ENCODE results near the gene KDM4F.

KDM4F gene

DNA sequence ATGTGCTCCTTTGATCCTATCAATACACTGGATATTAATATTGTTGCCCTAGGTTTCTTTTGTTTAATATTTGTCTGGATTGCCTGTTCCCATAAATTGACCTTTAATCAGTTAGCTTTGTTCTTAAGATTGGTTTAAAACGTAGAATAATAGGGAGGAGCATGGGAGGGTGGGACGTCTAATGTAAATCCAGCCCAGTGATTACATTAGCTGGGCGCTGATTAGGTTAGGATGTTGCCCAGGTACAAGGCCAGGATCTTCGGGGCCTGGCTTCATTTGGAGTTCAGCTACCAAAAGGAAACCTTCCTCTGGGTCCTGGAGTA, 17.5 kb downstream of the KDM4F start, which contains the start of gene SRSF8:
SRSF8 (plus strand) TSS at position 204 of the 323 bp plus-strand sequence. CDS start 308 bp downstream, outside the sequence.
- peaks cover 0 to 4% of the 10 kb centered on the region in 2 donors for H3K36me3 ChIP-seq (replicated peaks in 1 of 2; ENCODE audit: control insufficient read depth in 2 of 2, insufficient read depth in 2 of 2, low read length in 2 of 2)
- no peak within 1 kb of the TSS for H2BK120ac ChIP-seq (ENCODE audit: low read depth, low read length)
- H3K14ac ChIP-seq (ENCODE audit: low read length), result peak within 1 kb of the TSS; percentile 90
- H2BK12ac ChIP-seq (ENCODE audit: low read length), result no peak within 1 kb of the TSS
- peak within 1 kb of the TSS; percentile 72 for H3K4me2 ChIP-seq (ENCODE audit: insufficient read depth, low read length, poor library complexity, severe bottlenecking)
- H3K4ac ChIP-seq (ENCODE audit: low read length), result no peak within 1 kb of the TSS
- DNase-seq (ENCODE audit: low spot score), result no peak
- WGBS, 2 donors (ENCODE audit: extremely low coverage in 2 of 2, insufficient read length in 2 of 2, insufficient replicate concordance in 1 of 2), result no CpG with 5 or more reads among the region's 4 CpGs
- peak within 1 kb of the TSS; percentile 96 for H2AFZ ChIP-seq (ENCODE audit: low read length)
- H3K9me3 ChIP-seq (replicated peaks in 1 of 2; ENCODE audit: control insufficient read depth in 2 of 2, insufficient read depth in 1 of 2, low read depth in 1 of 2, low read length in 2 of 2), result no peaks in the 10 kb centered on the region
- H3K23ac ChIP-seq (ENCODE audit: low read depth, low read length, poor library complexity), result peak within 1 kb of the TSS; percentile 93
- H3K27me3 ChIP-seq (ENCODE audit: control insufficient read depth in 3 of 3, insufficient read depth in 3 of 3, low read depth in 1 of 3, low read length in 3 of 3), result no peaks in the 10 kb centered on the region
- H3K9ac ChIP-seq (ENCODE audit: low read depth, low read length, poor library complexity), result peak within 1 kb of the TSS; percentile 82
- H3K27ac ChIP-seq (replicated peaks; ENCODE audit: low read length), result peak within 1 kb of the TSS; percentile 74
- H4K8ac ChIP-seq (ENCODE audit: low read depth, low read length), result no peak within 1 kb of the TSS
- no peak within 1 kb of the TSS for H2BK5ac ChIP-seq (ENCODE audit: low read length)
- H3K79me1 ChIP-seq (ENCODE audit: low read depth, low read length), result no peaks in the 10 kb centered on the region
- no peak within 1 kb of the TSS for H4K91ac ChIP-seq (ENCODE audit: low read depth, low read length, poor library complexity)
- peak within 1 kb of the TSS; percentile 92 for H3K18ac ChIP-seq (ENCODE audit: low read length)
- H2AK5ac ChIP-seq (ENCODE audit: low read depth, low read length), result no peak within 1 kb of the TSS
- H2BK15ac ChIP-seq (ENCODE audit: low read length), result peak within 1 kb of the TSS; percentile 77
- H3K4me1 ChIP-seq (ENCODE audit: control insufficient read depth in 2 of 2, insufficient read depth in 1 of 2, low read depth in 1 of 2, low read length in 2 of 2), result peaks cover 0 to 7% of the 10 kb centered on the region in 2 donors
- H3K4me3 ChIP-seq (ENCODE audit: low read length in 2 of 2), result peak within 1 kb of the TSS; percentile 93

DNA sequence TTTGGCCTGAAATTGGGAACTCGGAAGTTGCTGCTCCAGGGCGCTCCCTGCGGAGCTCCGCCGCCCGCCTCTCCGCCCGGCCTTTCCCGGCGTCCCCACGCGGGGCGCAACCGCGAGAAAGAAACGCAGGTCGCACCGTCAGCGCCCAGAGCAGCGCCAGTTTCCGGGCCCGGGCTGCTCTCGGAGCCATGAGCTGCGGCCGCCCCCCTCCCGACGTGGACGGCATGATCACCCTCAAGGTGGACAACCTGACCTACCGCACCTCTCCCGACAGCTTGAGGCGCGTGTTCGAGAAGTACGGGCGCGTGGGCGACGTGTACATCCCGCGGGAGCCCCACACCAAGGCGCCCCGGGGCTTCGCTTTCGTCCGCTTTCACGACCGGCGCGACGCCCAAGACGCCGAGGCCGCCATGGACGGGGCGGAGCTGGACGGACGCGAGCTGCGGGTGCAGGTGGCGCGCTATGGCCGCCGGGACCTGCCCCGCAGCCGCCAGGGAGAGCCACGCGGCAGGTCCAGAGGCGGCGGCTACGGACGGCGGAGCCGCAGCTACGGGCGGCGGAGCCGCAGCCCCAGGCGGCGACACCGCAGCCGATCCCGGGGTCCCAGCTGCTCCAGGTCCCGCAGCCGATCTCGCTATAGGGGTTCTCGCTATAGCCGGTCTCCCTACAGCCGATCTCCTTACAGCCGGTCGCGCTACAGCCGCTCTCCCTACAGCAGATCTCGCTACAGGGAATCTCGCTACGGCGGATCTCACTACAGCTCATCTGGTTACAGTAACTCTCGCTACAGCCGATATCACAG, 18.0 kb downstream of the KDM4F start:
- H3K27ac ChIP-seq (replicated peaks; ENCODE audit: low read length), result peak overlapping the region; percentile 74
- peak overlapping the region; percentile 77 for H2BK15ac ChIP-seq (ENCODE audit: low read length)
- H3K4ac ChIP-seq (ENCODE audit: low read length), result no peak overlapping the region
- H2AK5ac ChIP-seq (ENCODE audit: low read depth, low read length), result no peak overlapping the region
- no peak overlapping the region for H2BK120ac ChIP-seq (ENCODE audit: low read depth, low read length)
- H3K4me3 ChIP-seq (ENCODE audit: low read length in 2 of 2), result peak overlapping the region; percentile 93
- peak overlapping the region; percentile 92 for H3K18ac ChIP-seq (ENCODE audit: low read length)
- DNase-seq (ENCODE audit: low spot score), result peak; percentile 65
- no peak overlapping the region for H4K91ac ChIP-seq (ENCODE audit: low read depth, low read length, poor library complexity)
- no peak overlapping the region for H2BK5ac ChIP-seq (ENCODE audit: low read length)
- H2BK12ac ChIP-seq (ENCODE audit: low read length), result no peak overlapping the region
- no peaks in the 10 kb centered on the region for H3K79me1 ChIP-seq (ENCODE audit: low read depth, low read length)
- peak overlapping the region; percentile 90 for H3K14ac ChIP-seq (ENCODE audit: low read length)
- H4K8ac ChIP-seq (ENCODE audit: low read depth, low read length), result no peak overlapping the region
- peak overlapping the region; percentile 96 for H2AFZ ChIP-seq (ENCODE audit: low read length)
- peak overlapping the region; percentile 93 for H3K23ac ChIP-seq (ENCODE audit: low read depth, low read length, poor library complexity)
- WGBS, 2 donors (ENCODE audit: extremely low coverage in 2 of 2, insufficient read length in 2 of 2, insufficient replicate concordance in 1 of 2), result no CpG with 5 or more reads among the region's 98 CpGs
- no peaks in the 10 kb centered on the region for H3K27me3 ChIP-seq (ENCODE audit: control insufficient read depth in 3 of 3, insufficient read depth in 3 of 3, low read depth in 1 of 3, low read length in 3 of 3)
- peak overlapping the region; percentile 82 for H3K9ac ChIP-seq (ENCODE audit: low read depth, low read length, poor library complexity)
- H3K4me1 ChIP-seq (ENCODE audit: control insufficient read depth in 2 of 2, insufficient read depth in 1 of 2, low read depth in 1 of 2, low read length in 2 of 2), result peaks cover 0 to 7% of the 10 kb centered on the region in 2 donors
- H3K36me3 ChIP-seq (replicated peaks in 1 of 2; ENCODE audit: control insufficient read depth in 2 of 2, insufficient read depth in 2 of 2, low read length in 2 of 2), result peaks cover 0 to 4% of the 10 kb centered on the region in 2 donors
- no peaks in the 10 kb centered on the region for H3K9me3 ChIP-seq (replicated peaks in 1 of 2; ENCODE audit: control insufficient read depth in 2 of 2, insufficient read depth in 1 of 2, low read depth in 1 of 2, low read length in 2 of 2)
- H3K4me2 ChIP-seq (ENCODE audit: insufficient read depth, low read length, poor library complexity, severe bottlenecking), result peak overlapping the region; percentile 72

DNA sequence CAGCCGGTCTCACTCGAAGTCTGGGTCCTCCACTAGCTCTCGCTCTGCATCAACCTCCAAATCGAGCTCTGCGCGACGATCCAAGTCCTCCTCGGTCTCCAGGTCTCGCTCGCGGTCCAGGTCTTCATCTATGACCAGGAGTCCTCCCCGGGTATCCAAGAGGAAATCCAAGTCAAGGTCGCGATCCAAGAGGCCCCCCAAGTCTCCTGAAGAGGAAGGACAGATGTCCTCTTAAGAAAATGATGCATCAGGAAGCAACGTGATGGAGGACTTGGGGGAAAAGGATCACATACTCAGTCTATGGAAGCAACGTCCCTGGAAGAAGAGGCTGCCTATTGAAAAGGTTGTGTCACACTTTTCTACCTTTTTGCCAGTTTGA, 18.6 kb downstream of the KDM4F start:
- no CpG with 5 or more reads among the region's 16 CpGs for WGBS, 2 donors (ENCODE audit: extremely low coverage in 2 of 2, insufficient read length in 2 of 2, insufficient replicate concordance in 1 of 2)
- H2AK5ac ChIP-seq (ENCODE audit: low read depth, low read length), result no peak overlapping the region
- peak overlapping the region; percentile 93 for H3K4me3 ChIP-seq (ENCODE audit: low read length in 2 of 2)
- H2AFZ ChIP-seq (ENCODE audit: low read length), result peak overlapping the region; percentile 96
- no peak overlapping the region for H3K14ac ChIP-seq (ENCODE audit: low read length)
- H3K9me3 ChIP-seq (replicated peaks in 1 of 2; ENCODE audit: control insufficient read depth in 2 of 2, insufficient read depth in 1 of 2, low read depth in 1 of 2, low read length in 2 of 2), result no peaks in the 10 kb centered on the region
- peaks cover 0 to 7% of the 10 kb centered on the region in 2 donors for H3K4me1 ChIP-seq (ENCODE audit: control insufficient read depth in 2 of 2, insufficient read depth in 1 of 2, low read depth in 1 of 2, low read length in 2 of 2)
- DNase-seq (ENCODE audit: low spot score), result no peak
- H3K23ac ChIP-seq (ENCODE audit: low read depth, low read length, poor library complexity), result peak overlapping the region; percentile 93
- peak overlapping the region; percentile 72 for H3K4me2 ChIP-seq (ENCODE audit: insufficient read depth, low read length, poor library complexity, severe bottlenecking)
- H4K8ac ChIP-seq (ENCODE audit: low read depth, low read length), result no peak overlapping the region
- H3K79me1 ChIP-seq (ENCODE audit: low read depth, low read length), result no peaks in the 10 kb centered on the region
- no peak overlapping the region for H2BK120ac ChIP-seq (ENCODE audit: low read depth, low read length)
- peak overlapping the region; percentile 92 for H3K18ac ChIP-seq (ENCODE audit: low read length)
- peak overlapping the region; percentile 77 for H2BK15ac ChIP-seq (ENCODE audit: low read length)
- H3K4ac ChIP-seq (ENCODE audit: low read length), result no peak overlapping the region
- no peaks in the 10 kb centered on the region for H3K27me3 ChIP-seq (ENCODE audit: control insufficient read depth in 3 of 3, insufficient read depth in 3 of 3, low read depth in 1 of 3, low read length in 3 of 3)
- peak overlapping the region; percentile 82 for H3K9ac ChIP-seq (ENCODE audit: low read depth, low read length, poor library complexity)
- H2BK12ac ChIP-seq (ENCODE audit: low read length), result no peak overlapping the region
- H4K91ac ChIP-seq (ENCODE audit: low read depth, low read length, poor library complexity), result no peak overlapping the region
- peak overlapping the region; percentile 74 for H3K27ac ChIP-seq (replicated peaks; ENCODE audit: low read length)
- H2BK5ac ChIP-seq (ENCODE audit: low read length), result no peak overlapping the region
- peaks cover 0 to 4% of the 10 kb centered on the region in 2 donors for H3K36me3 ChIP-seq (replicated peaks in 1 of 2; ENCODE audit: control insufficient read depth in 2 of 2, insufficient read depth in 2 of 2, low read length in 2 of 2)

DNA sequence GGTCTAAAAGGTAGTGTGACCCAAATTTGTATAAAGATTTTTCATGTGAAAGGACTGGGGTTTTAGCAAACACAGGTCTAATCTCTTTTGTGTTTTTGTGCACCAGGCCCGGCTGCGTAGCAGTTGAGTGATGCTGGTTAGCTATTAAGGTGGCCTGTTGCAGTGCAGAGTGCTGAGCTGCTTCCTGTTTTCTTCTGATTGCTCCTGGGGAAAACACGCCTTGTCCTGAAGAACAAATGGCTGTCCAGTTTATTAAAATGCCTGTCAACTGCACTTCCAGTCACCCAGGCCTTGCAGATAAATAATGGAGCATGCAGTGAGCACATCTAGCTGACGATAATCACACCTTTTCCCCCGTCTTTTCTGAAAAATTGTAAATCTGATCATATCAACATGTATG, 19.3 kb downstream of the KDM4F start:
- peak overlapping the region; percentile 11 to 93 for H3K4me3 ChIP-seq (ENCODE audit: low read length in 2 of 2)
- no peak overlapping the region for H3K14ac ChIP-seq (ENCODE audit: low read length)
- peak; percentile 38 for DNase-seq (ENCODE audit: low spot score)
- no peaks in the 10 kb centered on the region for H3K79me1 ChIP-seq (ENCODE audit: low read depth, low read length)
- H3K27ac ChIP-seq (replicated peaks; ENCODE audit: low read length), result no peak overlapping the region
- peak overlapping the region; percentile 37 for H3K4me2 ChIP-seq (ENCODE audit: insufficient read depth, low read length, poor library complexity, severe bottlenecking)
- no peak overlapping the region for H3K23ac ChIP-seq (ENCODE audit: low read depth, low read length, poor library complexity)
- peaks cover 0 to 7% of the 10 kb centered on the region in 2 donors for H3K4me1 ChIP-seq (ENCODE audit: control insufficient read depth in 2 of 2, insufficient read depth in 1 of 2, low read depth in 1 of 2, low read length in 2 of 2)
- peak overlapping the region; percentile 96 for H2AFZ ChIP-seq (ENCODE audit: low read length)
- H2BK5ac ChIP-seq (ENCODE audit: low read length), result no peak overlapping the region
- WGBS, 2 donors (ENCODE audit: extremely low coverage in 2 of 2, insufficient read length in 2 of 2, insufficient replicate concordance in 1 of 2), result no CpG with 5 or more reads among the region's 5 CpGs
- H3K36me3 ChIP-seq (replicated peaks in 1 of 2; ENCODE audit: control insufficient read depth in 2 of 2, insufficient read depth in 2 of 2, low read length in 2 of 2), result peaks cover 0 to 4% of the 10 kb centered on the region in 2 donors
- H2BK120ac ChIP-seq (ENCODE audit: low read depth, low read length), result no peak overlapping the region
- no peak overlapping the region for H4K8ac ChIP-seq (ENCODE audit: low read depth, low read length)
- no peak overlapping the region for H3K18ac ChIP-seq (ENCODE audit: low read length)
- H2BK12ac ChIP-seq (ENCODE audit: low read length), result no peak overlapping the region
- no peak overlapping the region for H2AK5ac ChIP-seq (ENCODE audit: low read depth, low read length)
- H2BK15ac ChIP-seq (ENCODE audit: low read length), result no peak overlapping the region
- no peaks in the 10 kb centered on the region for H3K27me3 ChIP-seq (ENCODE audit: control insufficient read depth in 3 of 3, insufficient read depth in 3 of 3, low read depth in 1 of 3, low read length in 3 of 3)
- no peak overlapping the region for H4K91ac ChIP-seq (ENCODE audit: low read depth, low read length, poor library complexity)
- no peak overlapping the region for H3K9ac ChIP-seq (ENCODE audit: low read depth, low read length, poor library complexity)
- H3K9me3 ChIP-seq (replicated peaks in 1 of 2; ENCODE audit: control insufficient read depth in 2 of 2, insufficient read depth in 1 of 2, low read depth in 1 of 2, low read length in 2 of 2), result no peaks in the 10 kb centered on the region
- no peak overlapping the region for H3K4ac ChIP-seq (ENCODE audit: low read length)
